SU-DHL-6 (cell line): ENCODE measurements around the gene PDCD6IP.

Source experiments
- EZH2phosphoT487 ChIP-seq: fragments of 200-600 bp; sonication (generic), shearing (Covaris generic); conservative IDR thresholded peaks from 2 replicates; pipeline ENCODE4 v1.6.1; 2018; ENCODE audit warnings: mild to moderate bottlenecking, antibody characterized with exemption, low read length, moderate library complexity, mixed read lengths
- TF ChIP-seq, protein P1 (sequence below): fragments of 200-600 bp; sonication (generic); IDR thresholded peaks from one replicate; pipeline ENCODE4 v1.5.1; 2017; ENCODE audit warnings: antibody characterized with exemption, mild to moderate bottlenecking, low read length, moderate library complexity; ENCODE audit not compliant: insufficient read depth, poor library complexity, severe bottlenecking

DNA sequence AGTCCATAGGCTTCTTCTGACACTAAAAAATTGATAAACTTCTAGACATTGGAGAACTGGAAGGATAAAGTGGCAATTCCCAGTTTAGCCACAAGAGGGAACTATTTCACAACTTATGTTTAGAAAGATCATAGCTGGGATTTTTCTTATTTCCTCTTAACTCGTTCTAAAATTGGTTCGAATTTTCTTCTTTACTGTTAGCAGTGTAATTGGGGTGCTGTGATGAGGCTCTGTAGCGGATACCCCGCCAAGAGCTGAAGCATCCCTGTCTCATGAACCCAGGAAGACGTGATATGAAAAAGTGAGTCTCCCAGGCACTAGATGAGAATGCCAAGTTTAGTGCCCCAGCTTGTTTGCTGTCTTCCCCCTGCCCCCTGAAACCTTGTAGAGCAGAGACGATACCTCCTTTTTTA lies 85.1 kb downstream of the PDCD6IP start:
- TF ChIP-seq, protein P1, sequence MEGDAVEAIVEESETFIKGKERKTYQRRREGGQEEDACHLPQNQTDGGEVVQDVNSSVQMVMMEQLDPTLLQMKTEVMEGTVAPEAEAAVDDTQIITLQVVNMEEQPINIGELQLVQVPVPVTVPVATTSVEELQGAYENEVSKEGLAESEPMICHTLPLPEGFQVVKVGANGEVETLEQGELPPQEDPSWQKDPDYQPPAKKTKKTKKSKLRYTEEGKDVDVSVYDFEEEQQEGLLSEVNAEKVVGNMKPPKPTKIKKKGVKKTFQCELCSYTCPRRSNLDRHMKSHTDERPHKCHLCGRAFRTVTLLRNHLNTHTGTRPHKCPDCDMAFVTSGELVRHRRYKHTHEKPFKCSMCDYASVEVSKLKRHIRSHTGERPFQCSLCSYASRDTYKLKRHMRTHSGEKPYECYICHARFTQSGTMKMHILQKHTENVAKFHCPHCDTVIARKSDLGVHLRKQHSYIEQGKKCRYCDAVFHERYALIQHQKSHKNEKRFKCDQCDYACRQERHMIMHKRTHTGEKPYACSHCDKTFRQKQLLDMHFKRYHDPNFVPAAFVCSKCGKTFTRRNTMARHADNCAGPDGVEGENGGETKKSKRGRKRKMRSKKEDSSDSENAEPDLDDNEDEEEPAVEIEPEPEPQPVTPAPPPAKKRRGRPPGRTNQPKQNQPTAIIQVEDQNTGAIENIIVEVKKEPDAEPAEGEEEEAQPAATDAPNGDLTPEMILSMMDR: peak; percentile 72
- no peak for TF ChIP-seq EZH2phosphoT487
